Fibroblast of the aortic adventitia (primary cell): ENCODE data around the gene DLGAP4. TPM values are rescaled to one million over a fixed set of nuclear protein-coding genes. Genes with fewer than 3 reads are reported as not detected.
A peak's percentile ranks its signal among the peaks of the same experiment; 100 is the strongest.

Experiments
- DNase-seq: peaks from one replicate; pipeline ENCODE4 v3.0.0-alpha.2; 2010; ENCODE audit warnings: low read depth
- H3K4me3 ChIP-seq: 2 replicates; pipeline ENCODE4 v1.5.1; 2011; ENCODE audit warnings: low read depth, mild to moderate bottlenecking, control low read depth, low read length, moderate library complexity
- CTCF ChIP-seq: IDR thresholded peaks from 2 replicates; pipeline ENCODE4 v1.5.1; 2011; ENCODE audit warnings: mild to moderate bottlenecking, low read length, control low read depth, inconsistent platforms; ENCODE audit not compliant: insufficient read depth
- total RNA-seq: library from RNA; depleted of rRNA; stranded (reverse); fragments of >200 nt; gene quantifications from 2 replicates; pipeline ENCODE4 v1.2.3, GENCODE V29; 2012; ENCODE audit warnings: low replicate concordance

DLGAP4 gene
- total RNA-seq, 1 donor, result 19.5 TPM

- H3K4me3 ChIP-seq, result no peak overlapping the region
- no peak for DNase-seq
Measured at GRCh38 chr20:36496707-36497669, 190.8 kb downstream of the DLGAP4 start.

GRCh38 chr20:36497856-36498255 is 191.7 kb downstream of the DLGAP4 start:
- DNase-seq, result peak; percentile 72
- no peak overlapping the region for H3K4me3 ChIP-seq
- TF ChIP-seq CTCF, result no peak

More at GRCh38 chr20:36496707-36497669, 190.8 kb downstream of the DLGAP4 start:
- no peak for TF ChIP-seq CTCF

DNA sequence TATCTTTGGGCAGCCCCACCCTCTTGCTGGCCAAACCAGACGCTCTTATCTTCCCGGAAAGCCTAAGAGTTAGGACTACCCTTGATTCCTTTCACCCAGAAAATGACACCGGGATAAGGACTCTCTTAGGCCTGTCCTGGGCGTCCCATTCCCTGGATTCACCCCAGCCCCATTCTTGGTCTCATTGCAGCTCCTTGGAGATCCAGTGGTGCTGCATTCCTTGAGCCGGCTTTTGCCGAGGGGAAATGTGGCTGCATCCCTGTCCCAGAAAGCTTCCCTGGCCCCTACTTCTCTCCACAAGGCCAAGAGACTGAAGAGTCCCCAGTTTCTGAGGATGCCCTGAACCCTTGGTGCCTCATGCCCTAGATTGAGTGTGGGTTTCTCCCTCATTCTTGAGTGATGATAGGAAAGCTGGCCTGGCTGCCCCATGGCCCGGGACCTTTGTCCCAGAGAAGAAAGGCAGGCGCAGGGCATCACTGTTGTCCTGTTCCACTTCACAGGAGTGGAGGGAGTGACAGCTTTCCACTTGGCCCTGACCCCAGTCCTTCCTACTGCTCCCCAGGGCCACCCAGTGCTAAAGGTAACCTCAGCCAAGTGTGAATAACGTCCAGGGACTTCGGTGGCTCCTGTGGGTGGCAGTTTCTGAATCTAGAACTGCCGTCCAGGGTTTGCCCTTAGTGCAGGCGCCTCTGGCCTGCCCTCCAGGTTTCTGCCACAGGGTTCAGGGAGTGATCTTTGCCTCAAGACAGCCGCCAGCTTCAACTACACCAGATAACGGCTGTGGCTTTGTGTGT is 192.4 kb downstream of the DLGAP4 start:
- TF ChIP-seq CTCF, result no peak
- no peak for DNase-seq
- H3K4me3 ChIP-seq, result no peak overlapping the region

- TF ChIP-seq CTCF, result no peak
- no peak overlapping the region for H3K4me3 ChIP-seq
Measured at GRCh38 chr20:36499211-36499610, 193.1 kb downstream of the DLGAP4 start.

DNA sequence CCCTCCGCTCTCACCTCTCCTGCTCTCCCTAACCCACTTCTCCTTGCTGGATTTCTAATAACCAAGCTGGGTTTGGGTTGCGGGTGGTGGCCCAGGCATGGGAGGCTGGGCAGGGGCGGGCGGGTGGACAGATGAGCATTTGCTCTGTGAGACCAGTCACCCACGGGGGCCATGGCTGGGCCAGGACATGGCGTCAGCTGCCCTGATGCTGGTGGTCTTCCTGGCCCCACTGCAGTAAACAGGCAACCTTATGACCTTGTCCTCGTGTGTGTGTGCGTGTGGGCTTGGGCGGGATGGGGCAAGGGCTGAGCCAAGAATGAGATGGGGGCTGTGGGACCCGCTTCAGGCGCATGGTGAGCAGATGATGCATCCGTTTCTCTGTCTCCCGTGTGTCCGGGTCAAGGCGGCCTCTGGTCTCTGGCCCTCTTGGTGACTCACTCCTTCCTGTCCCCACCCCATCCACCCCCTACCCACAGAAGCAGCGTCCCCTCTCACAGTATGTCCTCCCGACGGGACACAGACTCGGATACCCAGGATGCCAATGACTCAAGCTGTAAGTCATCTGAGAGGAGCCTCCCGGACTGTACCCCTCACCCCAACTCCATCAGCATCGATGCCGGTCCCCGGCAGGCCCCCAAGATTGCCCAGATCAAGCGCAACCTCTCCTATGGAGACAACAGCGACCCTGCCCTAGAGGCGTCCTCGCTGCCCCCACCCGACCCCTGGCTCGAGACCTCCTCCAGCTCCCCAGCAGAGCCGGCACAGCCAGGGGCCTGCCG is 193.8 kb downstream of the DLGAP4 start:
- no peak for DNase-seq
- TF ChIP-seq CTCF, result no peak
- H3K4me3 ChIP-seq, result no peak overlapping the region

More at GRCh38 chr20:36499211-36499610, 193.1 kb downstream of the DLGAP4 start:
- no peak for DNase-seq

GRCh38 chr20:36501367-36502006 is 195.3 kb downstream of the DLGAP4 start:
- TF ChIP-seq CTCF, result no peak
- H3K4me3 ChIP-seq, result no peak overlapping the region
- no peak for DNase-seq
